ENCODE results near the gene PHF11. TPM values are rescaled to one million over a fixed set of nuclear protein-coding genes. Genes with fewer than 3 reads are reported as not detected.

The PHF11 gene
- total and polyA plus RNA-seq, 2 of the 8 experiments (the other 6 are each of a cell fraction or from before 2014, with no cell fraction given) = 6.1 to 8.1 TPM

- Histone ChIP-seq H2AFZ (ENCODE audit: low read length) (no peak overlapping the region), H2BK20ac (ENCODE audit: low read length) (no peak overlapping the region), H3K27me3 (replicated peaks in 1 of 4; ENCODE audit: control insufficient read depth in 3 of 4, extremely low read depth in 1 of 4, insufficient read depth in 3 of 4, low read length in 3 of 4) (no peaks in the 10 kb centered on the region), H3K18ac (ENCODE audit: extremely low read depth, low read length) (no peak overlapping the region), H2BK120ac (replicated peaks; ENCODE audit: low read depth, low read length) (no peak overlapping the region), H4K8ac (ENCODE audit: extremely low read depth, insufficient read depth, low read length) (no peak overlapping the region), H2BK5ac (ENCODE audit: low read depth, low read length) (no peak overlapping the region), H3K79me1 (ENCODE audit: low read depth, low read length) (no peaks in the 10 kb centered on the region), H4K5ac (ENCODE audit: insufficient read length, low read depth, low read length) (no peak overlapping the region), H4K20me1 (replicated peaks in 1 of 2; ENCODE audit: control insufficient read depth in 1 of 2, insufficient read depth in 2 of 2, low read length in 2 of 2) (peaks cover 0 to 2% of the 10 kb centered on the region in 2 experiments), H3K14ac (ENCODE audit: insufficient read length) (no peak overlapping the region), H3K9ac (replicated peaks in 1 of 4; ENCODE audit: extremely low read depth in 1 of 4, low read depth in 3 of 4, low read length in 3 of 4) (no peak overlapping the region), H3K4me1 (replicated peaks in 1 of 4; ENCODE audit: control insufficient read depth in 3 of 4, insufficient read depth in 4 of 4, low read length in 3 of 4) (no peaks in the 10 kb centered on the region), H3K27ac (ENCODE audit: low read depth, low read length) (no peak overlapping the region), H3K9me3 (ENCODE audit: insufficient read depth in 2 of 2, low read depth in 1 of 2, low read length in 1 of 2) (no peaks in the 10 kb centered on the region), H3K56ac (replicated peaks; ENCODE audit: insufficient read length, low read depth, low read length) (no peak overlapping the region), H2AK5ac (ENCODE audit: low read depth, low read length) (no peak overlapping the region), H3K23me2 (ENCODE audit: low read depth, low read length) (no peaks in the 10 kb centered on the region), H2BK12ac (ENCODE audit: low read depth, low read length) (no peak overlapping the region), H2BK15ac (ENCODE audit: low read length) (no peak overlapping the region), H3K4me2 (ENCODE audit: insufficient read depth in 1 of 2, low read depth in 2 of 2, low read length in 2 of 2) (no peak overlapping the region), H3K36me3 (ENCODE audit: control insufficient read depth in 2 of 4, insufficient read depth in 4 of 4, low read length in 3 of 4) (peaks cover 2 to 38% (median 12%) of the 10 kb centered on the region in 4 experiments; a peak in 5 of 8 replicates), H3K79me2 (ENCODE audit: control insufficient read depth in 1 of 2, insufficient read depth in 2 of 2, low read length in 2 of 2) (no peaks in the 10 kb centered on the region), H3K23ac (ENCODE audit: insufficient read length) (no peak overlapping the region), H3K4ac (replicated peaks; ENCODE audit: insufficient read length, low read depth, low read length) (no peak overlapping the region), H3K4me3 (ENCODE audit: extremely low read depth in 1 of 4, insufficient read depth in 2 of 4, low read depth in 3 of 4, low read length in 4 of 4) (no peak overlapping the region), H4K91ac (replicated peaks; ENCODE audit: insufficient read length, low read length) (no peak overlapping the region)
- WGBS, 2 experiments (ENCODE audit: extremely low coverage in 1 of 2, insufficient coverage in 1 of 2, insufficient read length in 1 of 2, insufficient replicate concordance in 2 of 2, low coverage in 1 of 2, low lambda C conversion rate in 2 of 2, missing lambda C conversion rate in 1 of 2) = 81% methylated on average over 7 of the region's 7 CpGs; no CpG with 5 or more reads in 1 of the 2 experiments
- no peak for FAIRE-seq
- DNase-seq (ENCODE audit: low read depth in 1 of 2, low spot score in 2 of 2) = no peak
- ChIA-PET CTCF (ENCODE audit: partially characterized antibody) (interaction anchor here (0.8 kb wide), 1 partner anchor 96 kb away, joined by 3 read pairs; no protein-coding TSS in a partner anchor), POLR2A (ENCODE audit: partially characterized antibody) (interaction anchor here (1.3 kb wide), 1 partner anchor 34 kb away, joined by 3 read pairs; no protein-coding TSS in a partner anchor)
- TF ChIP-seq BCL11A (IDR thresholded peaks at IDR 0.05; ENCODE audit: low read depth in 2 of 2, low read length in 2 of 2) (no peak), TEAD4 (IDR thresholded peaks at IDR 0.05; ENCODE audit: low read depth, low read length) (no peak), BRCA1 (IDR thresholded peaks at IDR 0.05; ENCODE audit: low read depth, low read length) (no peak), POLR2A (IDR thresholded peaks at IDR 0.05; ENCODE audit: control extremely low read depth in 1 of 2, low read depth in 2 of 2, low read length in 2 of 2) (no peak), HDAC6 (IDR thresholded peaks at IDR 0.05; ENCODE audit: low read depth, low read length) (no peak), TBP (IDR thresholded peaks at IDR 0.05; ENCODE audit: low read depth, low read length) (no peak), SP1 (IDR thresholded peaks at IDR 0.05; ENCODE audit: low read depth, low read length) (no peak), HDAC2 (IDR thresholded peaks at IDR 0.05; ENCODE audit: borderline replicate concordance in 1 of 2, low read depth in 2 of 2, low read length in 2 of 2) (no peak), KDM4A (IDR thresholded peaks at IDR 0.05; ENCODE audit: low read depth, low read length, severe bottlenecking) (no peak), POU5F1 (IDR thresholded peaks at IDR 0.05; ENCODE audit: low read depth, low read length) (no peak), MAFK (IDR thresholded peaks at IDR 0.05; ENCODE audit: low read depth, low read length) (no peak), CTBP2 (IDR thresholded peaks at IDR 0.05; ENCODE audit: borderline replicate concordance, insufficient read depth, insufficient read length, low read length) (no peak), PHF8 (conservative IDR thresholded peaks at IDR 0.05; ENCODE audit: low read depth, low read length) (no peak), CREB1 (IDR thresholded peaks at IDR 0.05) (no peak)
Measured at GRCh38 chr13:49536144-49536873, 40.6 kb downstream of the PHF11 start.
